ENCODE results near the gene ATG16L2. TPM values are rescaled to one million over a fixed set of nuclear protein-coding genes. Genes with fewer than 3 reads are reported as not detected.

The ATG16L2 gene
- total RNA-seq, 6 donors from 2014 or later, result 39.5 to 354 (median 86.4) TPM

GRCh38 chr11:72860010-72860409, 45.8 kb downstream of the ATG16L2 start:
- DNase-seq (no peak), ATAC-seq (ENCODE audit: low FRiP score in 2 of 2) (no peak)
- Histone ChIP-seq H3K36me3 (peaks cover 0 to 9% (median 0%) of the 10 kb centered on the region in 4 donors), H3K27ac (no peak overlapping the region), H3K4me3 (no peak overlapping the region), H3K9me3 (no peaks in the 10 kb centered on the region), H3K27me3 (no peaks in the 10 kb centered on the region), H3K4me1 (peaks cover 6 to 20% (median 10%) of the 10 kb centered on the region in 4 donors)
- no peak for TF ChIP-seq CTCF (IDR thresholded peaks at IDR 0.05)
- TF ChIP-seq EP300 (IDR thresholded peaks at IDR 0.05), result no peak
- TF ChIP-seq POLR2AphosphoS5 (IDR thresholded peaks at IDR 0.05), result no peak
- TF ChIP-seq POLR2A (IDR thresholded peaks at IDR 0.05), result no peak
- WGBS, 2 donors, result 93 to 98% methylated on average over 4 of the region's 4 CpGs

DNA sequence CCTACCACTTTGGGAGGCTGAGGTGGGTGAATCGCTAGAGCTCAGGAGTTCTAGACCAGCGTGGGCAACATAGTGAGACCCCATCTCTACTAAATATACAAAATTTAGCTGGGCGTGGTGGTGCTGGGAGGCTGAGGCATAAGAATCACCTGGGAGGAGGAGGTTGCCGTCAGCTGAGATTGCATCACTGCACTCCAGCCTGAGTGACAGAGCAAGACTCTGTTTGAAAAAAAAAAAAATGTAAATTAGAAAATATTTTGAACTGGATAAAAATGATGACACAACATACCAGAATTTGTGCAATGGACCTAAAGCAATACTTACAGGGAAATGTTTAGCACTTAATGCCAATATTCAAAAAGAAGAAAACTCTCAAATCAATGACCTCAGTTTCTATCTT, 46.4 kb downstream of the ATG16L2 start:
- DNase-seq (peak in 1 of 2 donors; percentile 45), ATAC-seq (ENCODE audit: low FRiP score in 2 of 2) (no peak)
- no peak for TF ChIP-seq EP300 (IDR thresholded peaks at IDR 0.05)
- TF ChIP-seq POLR2AphosphoS5 (IDR thresholded peaks at IDR 0.05), result no peak
- no peak for TF ChIP-seq CTCF (IDR thresholded peaks at IDR 0.05)
- TF ChIP-seq POLR2A (IDR thresholded peaks at IDR 0.05), result no peak
- Histone ChIP-seq H3K27me3 (no peaks in the 10 kb centered on the region), H3K27ac (no peak overlapping the region), H3K9me3 (no peaks in the 10 kb centered on the region), H3K4me1 (peaks cover 6 to 21% (median 13%) of the 10 kb centered on the region in 4 donors), H3K4me3 (no peak overlapping the region), H3K36me3 (peaks cover 0 to 9% (median 0%) of the 10 kb centered on the region in 4 donors)
- 67 to 79% methylated on average over 4 of the region's 4 CpGs for WGBS, 2 donors

DNA sequence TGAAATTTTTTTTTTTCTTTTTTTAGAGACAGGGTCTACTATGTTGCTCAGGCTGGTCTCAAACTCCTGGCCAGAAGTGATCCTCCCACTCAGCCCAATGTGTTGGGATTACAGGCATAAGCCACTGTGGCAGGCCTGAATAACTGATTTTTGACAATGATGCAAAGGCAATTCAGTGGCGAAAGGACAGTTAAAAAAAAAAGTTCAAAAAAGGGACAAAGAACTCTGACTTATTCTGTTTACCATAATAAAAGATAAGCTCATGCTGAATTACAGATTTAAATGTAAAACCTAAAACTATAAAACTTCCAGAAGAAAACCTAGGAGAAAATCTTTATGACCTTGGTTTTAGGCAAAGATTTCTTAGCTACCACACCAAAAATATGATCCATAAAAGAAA, 48.9 kb downstream of the ATG16L2 start:
- no peak for DNase-seq
- TF ChIP-seq EP300 (IDR thresholded peaks at IDR 0.05) (no peak), POLR2A (IDR thresholded peaks at IDR 0.05) (no peak), CTCF (IDR thresholded peaks at IDR 0.05) (no peak), POLR2AphosphoS5 (IDR thresholded peaks at IDR 0.05) (no peak)
- H3K9me3 ChIP-seq, result no peaks in the 10 kb centered on the region
- peaks cover 0 to 12% (median 6%) of the 10 kb centered on the region in 4 donors for H3K4me1 ChIP-seq
- H3K27me3 ChIP-seq, result no peaks in the 10 kb centered on the region
- H3K36me3 ChIP-seq, result peaks cover 0 to 15% (median 3%) of the 10 kb centered on the region in 4 donors
- H3K4me3 ChIP-seq, result no peak overlapping the region
- no peak overlapping the region for H3K27ac ChIP-seq
- no peak for ATAC-seq (ENCODE audit: low FRiP score in 2 of 2)
- 88 to 97% methylated on average over 1 of the region's 1 CpG for WGBS, 2 donors

- ATAC-seq (ENCODE audit: low FRiP score in 2 of 2), result no peak
- no peak overlapping the region for H3K4me3 ChIP-seq
- no peak overlapping the region for H3K27ac ChIP-seq
- no peaks in the 10 kb centered on the region for H3K27me3 ChIP-seq
- DNase-seq, result no peak
- WGBS, 2 donors, result 50 to 53% methylated on average over 1 of the region's 1 CpG
- TF ChIP-seq POLR2AphosphoS5 (IDR thresholded peaks at IDR 0.05), result no peak
- no peak for TF ChIP-seq EP300 (IDR thresholded peaks at IDR 0.05)
- TF ChIP-seq POLR2A (IDR thresholded peaks at IDR 0.05), result no peak
- TF ChIP-seq CTCF (IDR thresholded peaks at IDR 0.05), result no peak
- H3K4me1 ChIP-seq, result peaks cover 0 to 12% (median 6%) of the 10 kb centered on the region in 4 donors
- peaks cover 0 to 15% (median 3%) of the 10 kb centered on the region in 4 donors for H3K36me3 ChIP-seq
- H3K9me3 ChIP-seq, result no peaks in the 10 kb centered on the region
These were observed 49.7 kb downstream of the ATG16L2 start for GRCh38 chr11:72863916-72864315.

Data from upper lobe of left lung (tissue), 6 donors.